Immature natural killer cell (primary cell): ENCODE data around the gene PANX2. TPM values are rescaled to one million over a fixed set of nuclear protein-coding genes. Genes with fewer than 3 reads are reported as not detected.

ENCODE experiments used
- DNase-seq, 3 donors: peaks; one replicate each; pipeline ENCODE4 v3.0.0; 2022; ENCODE audit warnings: mixed read lengths in 1 of 3
- H3K27ac Mint-ChIP-seq, 6 donors: one replicate each; pipeline ENCODE4 v1.8.0; 2020; ENCODE audit warnings: mixed read lengths in 6 of 6, mild to moderate bottlenecking in 5 of 6, inconsistent platforms in 4 of 6, moderate library complexity in 3 of 6
- H3K27me3 Mint-ChIP-seq, 3 donors: one replicate each; pipeline ENCODE4 v1.8.0; 2020 to 2021; ENCODE audit warnings: low read depth in 3 of 3, mild to moderate bottlenecking in 3 of 3, mixed read lengths in 3 of 3, moderate library complexity in 3 of 3, inconsistent platforms in 1 of 3
- H3K36me3 Mint-ChIP-seq, 3 donors: one replicate each; pipeline ENCODE4 v1.8.0; 2020; ENCODE audit warnings: mixed read lengths in 3 of 3, inconsistent platforms in 2 of 3, mild to moderate bottlenecking in 2 of 3
- H3K4me1 Mint-ChIP-seq, 2 donors: one replicate each; pipeline ENCODE4 v1.8.0; 2020; ENCODE audit warnings: inconsistent platforms in 2 of 2, mild to moderate bottlenecking in 2 of 2, mixed read lengths in 2 of 2, moderate library complexity in 1 of 2
- H3K4me3 Mint-ChIP-seq, 5 donors: one replicate each; pipeline ENCODE4 v1.8.0; 2020; ENCODE audit warnings: mild to moderate bottlenecking in 5 of 5, mixed read lengths in 5 of 5, inconsistent platforms in 3 of 5, moderate library complexity in 3 of 5
- H3K9me3 Mint-ChIP-seq, 6 donors: one replicate each; pipeline ENCODE4 v1.8.0; 2020; ENCODE audit warnings: mild to moderate bottlenecking in 6 of 6, mixed read lengths in 6 of 6, inconsistent platforms in 4 of 6, moderate library complexity in 3 of 6
- polyA plus RNA-seq, 3 donors: library from polyadenylated mRNA; unstranded; fragments of 300-500 nt; fragmentation: Illumina TruSeq; gene quantifications; one replicate each; pipeline ENCODE4 v1.2.3, GENCODE V29; 2021

Gene PANX2
- polyA plus RNA-seq, 3 donors from 2014 or later: 0.07 TPM; not detected in 2

DNA sequence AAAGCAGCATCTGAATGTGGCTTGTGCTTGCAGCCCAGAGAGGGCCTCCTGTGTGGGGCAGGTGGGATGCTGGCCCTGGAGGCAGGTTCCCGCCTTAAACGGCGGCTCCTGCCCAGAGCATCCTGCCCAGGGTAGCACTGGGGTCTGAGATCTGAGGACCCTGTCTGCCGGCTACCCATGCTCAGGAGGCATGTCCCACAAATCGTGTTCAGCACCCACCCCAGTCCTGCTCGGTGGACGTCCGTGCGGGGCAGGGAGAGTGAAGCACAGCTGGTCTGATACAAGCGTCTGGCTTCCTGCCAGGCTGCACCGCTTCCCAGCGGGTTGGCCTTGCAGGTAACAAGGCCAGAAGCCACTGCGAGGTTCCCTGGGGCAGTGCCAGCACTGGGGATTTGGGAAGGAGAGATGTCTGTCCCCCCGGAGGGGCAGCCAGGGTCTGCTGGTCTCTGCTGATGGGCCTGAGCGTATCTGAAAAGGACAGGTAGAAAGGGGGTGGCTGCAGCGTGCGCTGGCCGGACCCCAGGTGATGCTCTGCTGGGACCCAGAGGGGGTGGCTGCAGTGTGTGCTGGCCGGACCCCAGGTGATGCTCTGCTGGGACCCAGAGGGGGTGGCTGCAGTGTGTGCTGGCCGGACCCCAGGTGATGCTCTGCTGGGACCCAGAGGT lies 18.8 kb downstream of the PANX2 start:
- H3K36me3 Mint-ChIP-seq: no peaks in the 10 kb centered on the region
- no peak for DNase-seq
- peaks cover 48 to 59% of the 10 kb centered on the region in 2 donors for H3K4me1 Mint-ChIP-seq
- H3K27me3 Mint-ChIP-seq: peaks cover 26 to 33% (median 32%) of the 10 kb centered on the region in 3 donors
- H3K9me3 Mint-ChIP-seq: no peaks in the 10 kb centered on the region
- peak overlapping the region; percentile 56 to 91 (median 89) for H3K4me3 Mint-ChIP-seq
- H3K27ac Mint-ChIP-seq: peak overlapping the region; percentile 99 to 100 (median 100)

DNA sequence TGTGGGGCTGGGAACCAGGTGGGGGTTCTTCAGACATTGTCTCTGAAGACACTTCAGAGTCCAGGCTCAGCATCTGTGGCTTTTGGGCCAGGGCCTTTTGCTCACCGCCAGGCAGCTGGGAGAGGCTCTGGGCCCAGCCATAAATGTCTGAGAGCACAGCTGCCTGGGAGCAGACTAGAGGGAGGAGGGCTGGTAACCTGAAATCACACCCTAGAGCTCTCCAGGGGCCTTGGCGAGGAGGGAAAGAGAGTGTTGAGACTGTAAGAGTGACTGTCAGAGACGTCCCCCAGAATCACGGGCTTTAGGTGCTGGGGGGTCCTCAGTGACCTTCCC lies 19.3 kb downstream of the PANX2 start:
- H3K9me3 Mint-ChIP-seq: no peaks in the 10 kb centered on the region
- DNase-seq: no peak
- peaks cover 48 to 58% of the 10 kb centered on the region in 2 donors for H3K4me1 Mint-ChIP-seq
- peak overlapping the region; percentile 81 to 91 (median 89) for H3K4me3 Mint-ChIP-seq
- H3K27ac Mint-ChIP-seq: peak overlapping the region; percentile 99 to 100 (median 100)
- H3K36me3 Mint-ChIP-seq: no peaks in the 10 kb centered on the region
- H3K27me3 Mint-ChIP-seq: peaks cover 26 to 33% (median 32%) of the 10 kb centered on the region in 3 donors

DNA sequence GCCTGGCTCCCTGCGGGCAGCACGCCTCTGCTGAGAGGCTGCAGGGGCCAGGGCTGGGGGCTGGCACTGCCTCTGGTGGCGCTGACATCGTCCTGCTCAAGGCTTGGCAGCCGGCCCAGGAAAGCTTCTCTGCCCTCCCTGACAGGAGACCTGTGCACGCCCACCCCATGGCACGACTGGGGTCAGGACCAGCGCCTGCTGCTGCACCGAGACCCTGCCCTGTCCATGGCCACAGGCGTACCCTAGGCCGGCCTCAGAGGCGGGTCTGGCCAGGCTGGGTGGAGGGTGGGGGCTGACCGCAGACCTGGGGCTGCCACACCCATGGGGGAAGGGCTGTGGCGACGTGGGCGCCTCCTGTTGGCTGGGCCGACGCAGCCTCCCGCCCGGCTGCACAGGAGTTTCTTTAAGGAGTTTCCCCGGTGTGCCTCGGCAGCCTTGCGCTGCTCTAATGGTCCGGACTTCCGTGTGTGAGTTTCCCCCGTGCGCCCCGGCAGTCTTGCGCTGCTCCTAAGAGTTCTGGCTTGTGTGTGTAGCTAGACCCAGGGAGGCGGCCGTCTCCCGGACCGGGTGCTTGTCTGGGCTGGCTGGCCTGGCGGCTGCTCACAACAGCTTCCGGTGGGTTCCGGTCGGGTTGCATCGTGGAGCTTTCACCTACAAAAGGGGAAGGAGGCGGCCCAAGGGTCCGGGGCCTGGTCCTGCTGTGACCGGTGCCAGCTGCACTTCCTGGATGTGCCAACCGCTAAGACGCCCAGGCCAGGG lies 19.8 kb downstream of the PANX2 start:
- peak; percentile 81 to 85 (median 84) for DNase-seq
- peak overlapping the region; percentile 99 to 100 (median 100) for H3K27ac Mint-ChIP-seq
- peak overlapping the region; percentile 81 to 91 (median 89) for H3K4me3 Mint-ChIP-seq
- no peaks in the 10 kb centered on the region for H3K36me3 Mint-ChIP-seq
- no peaks in the 10 kb centered on the region for H3K9me3 Mint-ChIP-seq
- H3K27me3 Mint-ChIP-seq: peaks cover 26 to 32% (median 32%) of the 10 kb centered on the region in 3 donors
- H3K4me1 Mint-ChIP-seq: peaks cover 48 to 57% of the 10 kb centered on the region in 2 donors

DNA sequence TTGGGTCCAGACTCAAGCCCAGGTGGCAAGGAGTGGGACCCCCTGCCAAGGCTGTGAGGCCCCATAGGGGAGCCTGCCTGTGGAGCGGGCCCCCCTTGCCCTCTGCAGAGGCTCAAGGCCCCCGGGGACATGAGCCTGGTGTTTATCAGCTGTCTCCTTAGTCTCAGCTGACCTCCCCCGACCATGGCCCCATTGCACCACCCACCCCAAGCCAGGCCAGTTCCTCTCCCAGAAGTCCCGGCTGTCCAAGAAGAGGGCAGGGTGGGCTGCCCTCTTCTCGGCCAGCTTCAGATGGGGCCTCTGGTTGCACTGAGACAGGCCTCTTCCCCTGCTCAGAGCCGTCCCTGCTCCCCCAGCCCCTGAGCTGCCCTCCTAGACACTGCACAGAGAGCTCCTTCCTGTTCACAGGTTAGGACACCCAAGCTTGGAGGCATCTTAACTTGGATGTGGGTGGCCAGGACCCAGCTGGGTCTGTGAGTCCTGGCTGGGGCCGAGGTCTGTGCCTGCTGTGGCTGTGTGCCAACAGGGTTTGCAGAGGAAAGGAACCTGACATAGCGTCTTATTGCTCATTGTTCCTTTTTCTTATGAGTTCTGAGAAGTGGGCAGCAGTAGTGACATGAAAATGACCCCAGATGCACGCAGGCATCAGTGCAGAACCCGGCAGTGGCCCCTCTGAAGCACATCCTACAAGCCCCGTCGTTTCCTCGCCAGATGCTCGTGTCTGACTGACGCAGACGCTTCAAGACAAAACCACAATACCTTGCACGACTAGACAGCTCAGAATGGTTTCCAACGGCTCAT lies 20.6 kb downstream of the PANX2 start:
- no peaks in the 10 kb centered on the region for H3K9me3 Mint-ChIP-seq
- DNase-seq: peak; percentile 87 to 90 (median 90)
- H3K36me3 Mint-ChIP-seq: no peaks in the 10 kb centered on the region
- H3K4me3 Mint-ChIP-seq: peak overlapping the region; percentile 81 to 91 (median 89)
- H3K4me1 Mint-ChIP-seq: peaks cover 48 to 55% of the 10 kb centered on the region in 2 donors
- peaks cover 29 to 32% (median 31%) of the 10 kb centered on the region in 3 donors for H3K27me3 Mint-ChIP-seq
- H3K27ac Mint-ChIP-seq: peak overlapping the region; percentile 99 to 100 (median 100)

DNA sequence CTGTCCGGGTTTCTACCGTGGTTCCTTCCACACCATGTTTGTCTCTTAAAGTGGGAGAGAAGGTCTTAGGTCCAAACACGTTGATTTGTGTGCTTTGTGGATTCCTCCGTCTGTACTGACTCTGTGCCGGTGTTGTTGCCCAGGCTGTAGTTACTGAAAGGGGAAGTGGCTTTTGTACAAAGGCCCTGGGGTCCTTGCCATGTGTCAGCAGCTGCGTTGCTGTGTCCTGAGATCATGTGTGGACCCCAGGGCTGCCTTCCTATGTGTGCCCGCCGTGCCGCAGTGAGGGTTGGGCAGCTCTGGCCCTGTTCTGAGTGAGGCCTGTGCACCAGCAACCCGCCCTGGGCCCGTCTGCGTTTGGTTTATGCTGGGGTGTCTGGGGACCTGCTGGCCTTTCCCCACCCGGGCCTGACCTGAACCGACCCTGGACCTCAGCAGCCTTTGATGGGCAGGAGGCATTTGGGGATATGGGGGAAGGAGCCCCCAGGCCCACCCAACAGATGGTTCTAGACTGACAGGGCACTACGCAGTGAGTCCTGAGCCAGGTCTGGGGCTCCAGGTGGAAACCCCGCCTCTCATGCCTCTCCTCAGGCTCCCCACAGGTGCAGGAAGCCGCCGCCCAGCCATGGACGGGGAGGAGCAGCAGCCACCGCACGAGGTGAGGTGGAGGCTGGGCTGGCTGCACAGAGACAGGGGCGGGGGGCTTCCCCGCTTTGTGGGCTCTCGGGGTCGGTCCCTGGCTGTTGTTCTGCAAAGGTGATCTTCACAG lies 22.1 kb downstream of the PANX2 start:
- no peak for DNase-seq
- H3K27me3 Mint-ChIP-seq: peaks cover 21 to 25% (median 25%) of the 10 kb centered on the region in 3 donors
- H3K4me1 Mint-ChIP-seq: peaks cover 35 to 44% of the 10 kb centered on the region in 2 donors
- H3K36me3 Mint-ChIP-seq: no peaks in the 10 kb centered on the region
- H3K27ac Mint-ChIP-seq: peak overlapping the region; percentile 99 to 100 (median 100)
- peak overlapping the region; percentile 81 to 91 (median 89) for H3K4me3 Mint-ChIP-seq
- H3K9me3 Mint-ChIP-seq: no peaks in the 10 kb centered on the region

DNA sequence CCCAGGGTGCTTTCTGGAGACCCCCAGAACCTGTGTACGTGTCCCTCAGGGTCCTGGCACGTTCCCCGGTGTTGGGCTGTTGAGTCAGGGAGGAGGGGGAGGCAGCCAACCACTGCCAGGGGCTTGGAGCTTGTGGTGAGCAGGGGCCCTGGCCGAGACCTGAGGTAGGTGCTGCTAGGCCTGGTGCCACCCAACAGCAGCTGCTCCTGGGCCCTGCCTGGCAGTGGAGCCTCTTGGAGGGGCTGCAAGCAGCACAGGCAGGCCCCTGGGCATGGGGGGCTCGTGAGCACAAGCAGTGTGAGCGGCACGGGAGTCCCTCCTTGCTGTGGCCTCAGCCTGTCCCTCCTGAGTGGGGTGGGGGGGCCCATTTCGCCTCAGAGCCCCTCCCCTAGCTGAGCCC lies 23.1 kb downstream of the PANX2 start:
- Mint-ChIP-seq H3K4me3 (no peak overlapping the region), H3K4me1 (peaks cover 34 to 37% of the 10 kb centered on the region in 2 donors)

DNA sequence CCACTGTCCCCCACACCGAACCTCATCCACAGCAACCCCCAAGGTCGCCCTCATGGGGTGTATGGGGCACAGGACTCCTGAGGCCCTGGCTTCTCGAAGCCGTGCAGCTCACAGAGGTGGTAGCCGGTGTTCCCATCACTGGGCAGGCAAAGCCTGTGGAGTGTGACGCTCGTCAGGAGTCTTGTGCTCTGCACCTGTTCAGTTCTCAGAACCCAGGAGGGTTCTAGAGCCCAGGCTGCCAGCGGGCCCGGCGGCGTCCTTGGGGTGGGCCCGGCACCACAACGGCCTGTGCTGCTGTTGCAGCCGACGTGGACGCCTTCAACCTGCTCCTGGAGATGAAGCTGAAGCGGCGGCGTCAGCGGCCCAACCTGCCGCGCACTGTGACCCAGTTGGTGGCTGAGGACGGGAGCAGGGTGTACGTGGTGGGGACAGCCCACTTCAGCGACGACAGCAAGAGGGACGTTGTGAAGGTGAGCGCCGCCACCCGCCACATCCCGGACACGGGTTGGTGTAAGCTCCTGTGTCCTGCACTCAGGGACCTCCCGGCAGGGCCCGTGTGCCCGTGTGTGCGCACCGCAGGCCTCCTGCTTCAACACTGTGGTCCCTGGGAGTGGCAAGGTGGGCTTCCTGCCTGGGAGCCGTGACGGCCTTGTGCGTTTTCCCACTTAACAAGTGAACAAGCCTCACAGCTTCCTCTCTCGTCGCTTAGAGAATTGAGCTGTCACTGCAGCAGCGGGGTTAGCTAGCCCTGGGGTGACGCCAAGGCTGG lies 23.7 kb downstream of the PANX2 start:
- Mint-ChIP-seq H3K4me3 (no peak overlapping the region), H3K27ac (peak overlapping the region in 3 of 6 donors; percentile 7 to 76 (median 62)), H3K36me3 (peaks cover 0 to under 1% (median 0%) of the 10 kb centered on the region in 3 donors), H3K9me3 (no peaks in the 10 kb centered on the region), H3K27me3 (peaks cover 15 to 25% (median 24%) of the 10 kb centered on the region in 3 donors), H3K4me1 (peaks cover 32% of the 10 kb centered on the region in 2 donors)
- DNase-seq: peak in 2 of 3 donors; percentile 43 to 62

More for the DNA sequence above, 23.1 kb downstream of the PANX2 start:
- no peaks in the 10 kb centered on the region for H3K9me3 Mint-ChIP-seq
- no peaks in the 10 kb centered on the region for H3K36me3 Mint-ChIP-seq
- peaks cover 16 to 25% (median 24%) of the 10 kb centered on the region in 3 donors for H3K27me3 Mint-ChIP-seq
- peak overlapping the region in 2 of 6 donors; percentile 14 to 100 for H3K27ac Mint-ChIP-seq
- no peak for DNase-seq

DNA sequence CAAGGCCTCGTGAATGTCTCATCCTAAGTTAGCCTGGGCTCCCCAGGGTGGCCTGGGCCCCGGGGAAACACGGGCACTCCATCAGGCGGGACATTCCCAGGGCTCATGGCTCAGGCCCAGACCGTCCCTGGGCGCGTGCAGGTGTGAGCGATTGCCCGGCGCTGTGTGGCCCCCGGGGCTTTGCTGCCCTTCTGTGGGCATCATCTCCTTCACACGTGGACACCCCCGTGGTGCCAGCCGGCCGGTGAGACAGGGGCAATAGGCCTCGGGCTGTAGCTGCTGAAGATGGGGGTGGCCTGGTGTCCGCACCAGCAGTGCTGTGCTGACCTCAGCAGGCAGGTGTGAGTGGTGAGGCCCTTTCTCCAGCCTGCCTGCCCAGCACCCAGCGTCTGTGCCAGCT lies 25.7 kb downstream of the PANX2 start:
- peaks cover 9 to 12% (median 10%) of the 10 kb centered on the region in 3 donors for H3K27me3 Mint-ChIP-seq
- H3K27ac Mint-ChIP-seq: no peak overlapping the region
- peaks cover 0 to 3% (median 0%) of the 10 kb centered on the region in 3 donors for H3K36me3 Mint-ChIP-seq
- H3K4me1 Mint-ChIP-seq: peaks cover 14 to 18% of the 10 kb centered on the region in 2 donors
- DNase-seq: no peak
- no peaks in the 10 kb centered on the region for H3K9me3 Mint-ChIP-seq
- H3K4me3 Mint-ChIP-seq: no peak overlapping the region

DNA sequence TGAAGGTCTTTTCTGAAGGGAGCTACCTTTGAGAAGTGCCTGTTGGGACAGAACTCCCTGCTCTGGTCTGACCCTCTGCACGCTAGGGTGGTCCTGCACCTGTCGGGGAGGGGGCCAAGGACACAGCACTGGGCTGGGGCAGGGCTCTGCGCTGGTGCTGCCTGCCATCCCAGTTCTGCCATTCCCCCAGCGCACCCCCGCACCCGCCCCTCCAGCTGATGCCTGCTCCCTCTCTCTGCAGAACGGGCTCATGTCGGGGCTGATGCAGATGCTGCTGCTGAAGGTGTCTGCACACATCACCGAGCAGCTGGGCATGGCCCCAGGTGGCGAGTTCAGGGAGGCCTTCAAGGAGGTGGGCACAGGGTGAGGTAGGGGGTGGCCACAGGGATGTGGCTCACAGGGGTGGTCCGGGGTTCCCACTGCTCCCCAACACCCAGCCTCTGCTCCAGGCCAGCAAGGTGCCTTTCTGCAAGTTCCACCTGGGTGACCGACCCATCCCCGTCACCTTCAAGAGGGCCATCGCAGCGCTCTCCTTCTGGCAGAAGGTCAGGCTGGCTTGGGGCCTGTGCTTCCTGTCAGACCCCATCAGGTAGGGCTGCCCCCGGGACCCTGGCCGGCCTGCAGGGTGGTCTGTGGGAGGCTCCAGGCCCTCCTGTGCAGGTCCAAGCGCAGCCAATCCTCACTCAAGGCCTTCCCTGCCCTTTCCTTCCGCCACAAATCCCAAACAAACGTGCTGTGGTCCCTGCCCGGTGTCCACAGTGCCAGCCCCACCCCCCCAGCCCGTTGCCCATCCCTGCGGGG lies 26.7 kb downstream of the PANX2 start:
- Mint-ChIP-seq H3K36me3 (peaks cover 0 to 3% (median 0%) of the 10 kb centered on the region in 3 donors), H3K27ac (no peak overlapping the region), H3K27me3 (peaks cover 3 to 8% (median 6%) of the 10 kb centered on the region in 3 donors), H3K4me1 (peaks cover 11 to 14% of the 10 kb centered on the region in 2 donors), H3K4me3 (no peak overlapping the region), H3K9me3 (no peaks in the 10 kb centered on the region)
- no peak for DNase-seq

DNA sequence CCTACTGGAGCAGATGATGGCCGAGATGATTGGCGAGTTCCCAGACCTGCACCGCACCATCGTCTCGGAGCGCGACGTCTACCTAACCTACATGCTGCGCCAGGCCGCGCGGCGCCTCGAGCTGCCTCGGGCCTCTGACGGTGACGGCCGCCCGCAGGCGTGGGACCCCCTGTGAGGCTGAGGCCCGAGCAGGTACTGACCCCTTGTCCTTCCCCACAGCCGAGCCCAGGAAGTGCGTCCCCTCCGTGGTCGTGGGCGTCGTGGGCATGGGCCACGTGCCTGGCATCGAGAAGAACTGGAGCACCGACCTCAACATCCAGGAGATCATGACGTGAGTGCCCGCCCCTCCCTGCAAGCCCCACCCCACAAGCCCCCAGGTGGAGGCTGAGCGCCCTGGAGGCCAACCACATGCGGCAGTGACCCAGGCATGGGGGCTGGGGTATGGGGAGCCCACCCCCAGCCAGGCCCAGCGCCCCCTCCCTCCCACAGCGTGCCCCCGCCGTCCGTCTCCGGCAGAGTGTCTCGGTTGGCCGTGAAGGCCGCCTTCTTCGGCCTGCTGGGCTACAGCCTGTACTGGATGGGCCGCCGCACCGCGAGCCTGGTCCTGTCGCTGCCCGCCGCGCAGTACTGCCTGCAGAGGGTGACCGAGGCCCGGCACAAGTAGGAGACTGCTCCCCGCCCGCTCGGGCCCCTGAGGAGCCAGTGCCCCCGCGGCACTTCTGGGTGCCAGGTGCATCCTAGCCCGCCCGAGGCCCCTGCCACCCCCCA lies 27.5 kb downstream of the PANX2 start:
- Mint-ChIP-seq H3K4me3 (peak overlapping the region in 1 of 5 donors; percentile 13), H3K4me1 (peaks cover 12 to 14% of the 10 kb centered on the region in 2 donors), H3K27ac (no peak overlapping the region), H3K9me3 (no peaks in the 10 kb centered on the region), H3K36me3 (peaks cover 0 to 3% (median 0%) of the 10 kb centered on the region in 3 donors), H3K27me3 (peaks cover 3 to 8% (median 6%) of the 10 kb centered on the region in 3 donors)
- no peak for DNase-seq

DNA sequence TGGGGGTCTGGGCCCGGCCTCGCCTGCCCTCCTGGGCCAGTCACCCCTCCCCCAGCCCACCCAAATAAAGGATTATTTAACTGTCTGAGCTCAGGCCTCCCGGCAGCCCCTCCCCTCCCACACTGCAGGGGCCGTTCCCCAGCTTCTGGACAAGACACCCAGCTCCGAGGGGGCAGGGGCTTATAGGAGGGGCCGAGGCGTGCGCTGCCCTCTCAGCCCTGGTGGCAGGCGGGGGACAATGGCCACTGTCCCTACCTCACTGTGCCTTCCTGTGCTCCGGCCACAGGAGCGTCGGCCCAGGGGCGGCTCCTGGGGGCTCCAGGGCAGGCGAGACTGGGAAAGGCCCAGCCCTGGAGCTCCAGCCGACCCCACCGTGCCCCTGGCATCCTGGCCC lies 28.1 kb downstream of the PANX2 start:
- Mint-ChIP-seq H3K27ac (no peak overlapping the region), H3K9me3 (no peaks in the 10 kb centered on the region), H3K27me3 (peaks cover 3 to 8% (median 6%) of the 10 kb centered on the region in 3 donors), H3K4me3 (peak overlapping the region in 1 of 5 donors; percentile 38), H3K4me1 (peaks cover 16% of the 10 kb centered on the region in 2 donors), H3K36me3 (peaks cover 0 to 3% (median 0%) of the 10 kb centered on the region in 3 donors)
- DNase-seq: no peak
